ENCODE measurements around the gene ALG14.

ALG14 gene

DNA sequence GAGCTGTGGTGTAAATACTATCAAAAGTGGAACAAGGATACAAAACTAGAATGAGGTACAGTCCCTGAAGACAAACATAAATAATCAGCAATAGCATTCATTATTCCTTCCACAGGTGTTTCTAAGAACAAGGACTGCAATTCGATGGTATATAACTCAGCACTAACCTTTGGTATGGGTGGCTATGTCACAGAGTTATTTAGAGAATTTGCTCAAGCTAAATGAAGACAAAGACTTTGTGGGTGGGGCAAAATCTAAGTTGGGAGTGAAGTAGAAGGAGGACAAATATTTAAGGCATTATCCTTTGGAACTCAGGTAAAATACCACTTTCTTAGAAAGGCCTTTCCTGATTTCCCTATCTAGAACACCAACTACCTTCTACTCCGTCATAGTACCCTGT, 94.3 kb downstream of the ALG14 start:
- TF ChIP-seq EZH2phosphoT487 (conservative IDR thresholded peaks at IDR 0.05; ENCODE audit: low read length) = no peak
- TF ChIP-seq, protein P1, sequence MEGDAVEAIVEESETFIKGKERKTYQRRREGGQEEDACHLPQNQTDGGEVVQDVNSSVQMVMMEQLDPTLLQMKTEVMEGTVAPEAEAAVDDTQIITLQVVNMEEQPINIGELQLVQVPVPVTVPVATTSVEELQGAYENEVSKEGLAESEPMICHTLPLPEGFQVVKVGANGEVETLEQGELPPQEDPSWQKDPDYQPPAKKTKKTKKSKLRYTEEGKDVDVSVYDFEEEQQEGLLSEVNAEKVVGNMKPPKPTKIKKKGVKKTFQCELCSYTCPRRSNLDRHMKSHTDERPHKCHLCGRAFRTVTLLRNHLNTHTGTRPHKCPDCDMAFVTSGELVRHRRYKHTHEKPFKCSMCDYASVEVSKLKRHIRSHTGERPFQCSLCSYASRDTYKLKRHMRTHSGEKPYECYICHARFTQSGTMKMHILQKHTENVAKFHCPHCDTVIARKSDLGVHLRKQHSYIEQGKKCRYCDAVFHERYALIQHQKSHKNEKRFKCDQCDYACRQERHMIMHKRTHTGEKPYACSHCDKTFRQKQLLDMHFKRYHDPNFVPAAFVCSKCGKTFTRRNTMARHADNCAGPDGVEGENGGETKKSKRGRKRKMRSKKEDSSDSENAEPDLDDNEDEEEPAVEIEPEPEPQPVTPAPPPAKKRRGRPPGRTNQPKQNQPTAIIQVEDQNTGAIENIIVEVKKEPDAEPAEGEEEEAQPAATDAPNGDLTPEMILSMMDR (IDR thresholded peaks at IDR 0.05; ENCODE audit: insufficient read depth, low read length, poor library complexity, severe bottlenecking) = no peak
- H3K79me2 ChIP-seq (ENCODE audit: insufficient read depth, low read length) = no peaks in the 10 kb centered on the region
- H3K36me3 ChIP-seq (ENCODE audit: low read length) = no peaks in the 10 kb centered on the region
- no peaks in the 10 kb centered on the region for H3K9me3 ChIP-seq (ENCODE audit: insufficient read depth, low read length)
- H3F3A ChIP-seq (ENCODE audit: insufficient read depth) = no peaks in the 10 kb centered on the region
- no peak overlapping the region for H3K9ac ChIP-seq (ENCODE audit: low read length)
- no peak overlapping the region for H3K4me3 ChIP-seq (ENCODE audit: insufficient read depth, low read length, poor library complexity, severe bottlenecking)
- H2AFZ ChIP-seq (ENCODE audit: low read depth, low read length, severe bottlenecking) = no peak overlapping the region
- H3K27ac ChIP-seq (ENCODE audit: low read depth, low read length) = no peak overlapping the region
- H3K4me2 ChIP-seq (ENCODE audit: low read depth, low read length, poor library complexity, severe bottlenecking) = no peak overlapping the region
- no peaks in the 10 kb centered on the region for H3K9me2 ChIP-seq (replicated peaks; ENCODE audit: insufficient read depth, low read length)
- no peaks in the 10 kb centered on the region for H3K27me3 ChIP-seq (ENCODE audit: low read length)
- no peaks in the 10 kb centered on the region for H4K20me1 ChIP-seq (ENCODE audit: low read depth, low read length)

DNA sequence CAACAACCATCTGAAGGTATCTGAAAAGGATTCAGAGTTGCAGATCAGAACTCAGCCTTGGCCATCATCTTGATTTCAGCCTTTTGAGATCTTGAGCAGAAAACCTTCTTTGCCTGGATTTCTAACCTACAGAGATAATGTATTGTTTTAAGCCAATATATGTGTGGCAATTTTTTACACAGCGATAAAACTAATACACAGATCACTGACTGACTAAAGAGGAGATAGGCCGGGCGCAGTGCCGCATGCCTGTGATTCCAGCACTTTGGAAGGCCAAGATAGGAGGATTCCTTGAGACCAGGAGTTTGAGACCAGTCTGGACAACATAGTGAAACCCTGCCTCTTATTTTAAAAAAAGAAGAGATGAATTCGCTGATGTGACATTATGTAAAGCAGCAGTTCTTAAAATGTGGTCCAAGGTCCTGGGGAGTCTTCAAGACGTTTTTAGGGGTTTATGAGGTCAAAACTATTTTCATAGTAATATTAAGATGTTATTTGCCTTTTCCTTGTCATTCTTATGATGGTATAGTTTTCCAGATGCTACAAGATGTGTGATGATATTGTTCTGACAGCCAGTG, 95.7 kb downstream of the ALG14 start:
- no peaks in the 10 kb centered on the region for H3K9me2 ChIP-seq (replicated peaks; ENCODE audit: insufficient read depth, low read length)
- H3K36me3 ChIP-seq (ENCODE audit: low read length) = no peaks in the 10 kb centered on the region
- no peak overlapping the region for H3K9ac ChIP-seq (ENCODE audit: low read length)
- H4K20me1 ChIP-seq (ENCODE audit: low read depth, low read length) = no peaks in the 10 kb centered on the region
- no peaks in the 10 kb centered on the region for H3K9me3 ChIP-seq (ENCODE audit: insufficient read depth, low read length)
- no peaks in the 10 kb centered on the region for H3K79me2 ChIP-seq (ENCODE audit: insufficient read depth, low read length)
- no peaks in the 10 kb centered on the region for H3F3A ChIP-seq (ENCODE audit: insufficient read depth)
- H3K4me2 ChIP-seq (ENCODE audit: low read depth, low read length, poor library complexity, severe bottlenecking) = no peak overlapping the region
- no peaks in the 10 kb centered on the region for H3K27me3 ChIP-seq (ENCODE audit: low read length)
- H3K4me3 ChIP-seq (ENCODE audit: insufficient read depth, low read length, poor library complexity, severe bottlenecking) = no peak overlapping the region
- TF ChIP-seq, protein P1 (IDR thresholded peaks at IDR 0.05; ENCODE audit: insufficient read depth, low read length, poor library complexity, severe bottlenecking) = no peak
- H2AFZ ChIP-seq (ENCODE audit: low read depth, low read length, severe bottlenecking) = no peak overlapping the region
- H3K27ac ChIP-seq (ENCODE audit: low read depth, low read length) = no peak overlapping the region

DNA sequence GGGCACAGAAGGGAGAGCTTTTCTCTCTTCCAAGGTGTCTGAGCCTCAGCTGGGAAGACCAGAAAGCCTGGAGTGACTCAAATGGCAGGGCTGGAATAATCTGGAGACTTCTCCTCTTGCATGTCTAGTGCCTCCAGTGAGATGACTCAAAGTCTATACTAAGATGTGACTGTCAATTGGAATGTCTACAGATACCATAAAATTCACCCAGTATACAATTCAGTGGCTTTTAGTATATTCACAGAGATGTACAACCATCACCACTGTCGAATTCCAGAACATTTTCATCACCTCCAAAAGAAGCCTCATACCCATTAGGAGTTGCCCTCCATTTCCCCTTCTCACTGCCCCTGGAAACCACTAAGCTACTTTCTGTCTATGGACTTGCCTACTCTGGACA, 97.9 kb downstream of the ALG14 start:
- Histone ChIP-seq H2AFZ (ENCODE audit: low read depth, low read length, severe bottlenecking) (no peak overlapping the region), H3K9me3 (ENCODE audit: insufficient read depth, low read length) (no peaks in the 10 kb centered on the region), H3K9me2 (replicated peaks; ENCODE audit: insufficient read depth, low read length) (no peaks in the 10 kb centered on the region), H3F3A (ENCODE audit: insufficient read depth) (no peaks in the 10 kb centered on the region), H3K27ac (ENCODE audit: low read depth, low read length) (no peak overlapping the region), H3K4me2 (ENCODE audit: low read depth, low read length, poor library complexity, severe bottlenecking) (no peak overlapping the region), H3K27me3 (ENCODE audit: low read length) (no peaks in the 10 kb centered on the region), H3K36me3 (ENCODE audit: low read length) (no peaks in the 10 kb centered on the region), H3K79me2 (ENCODE audit: insufficient read depth, low read length) (no peaks in the 10 kb centered on the region), H3K4me3 (ENCODE audit: insufficient read depth, low read length, poor library complexity, severe bottlenecking) (no peak overlapping the region), H3K9ac (ENCODE audit: low read length) (no peak overlapping the region), H4K20me1 (ENCODE audit: low read depth, low read length) (no peaks in the 10 kb centered on the region)
- TF ChIP-seq, protein P1 (IDR thresholded peaks at IDR 0.05; ENCODE audit: insufficient read depth, low read length, poor library complexity, severe bottlenecking) = no peak
- no peak for TF ChIP-seq EZH2phosphoT487 (conservative IDR thresholded peaks at IDR 0.05; ENCODE audit: low read length)
